ENCODE data around the gene RGS2.

DNA sequence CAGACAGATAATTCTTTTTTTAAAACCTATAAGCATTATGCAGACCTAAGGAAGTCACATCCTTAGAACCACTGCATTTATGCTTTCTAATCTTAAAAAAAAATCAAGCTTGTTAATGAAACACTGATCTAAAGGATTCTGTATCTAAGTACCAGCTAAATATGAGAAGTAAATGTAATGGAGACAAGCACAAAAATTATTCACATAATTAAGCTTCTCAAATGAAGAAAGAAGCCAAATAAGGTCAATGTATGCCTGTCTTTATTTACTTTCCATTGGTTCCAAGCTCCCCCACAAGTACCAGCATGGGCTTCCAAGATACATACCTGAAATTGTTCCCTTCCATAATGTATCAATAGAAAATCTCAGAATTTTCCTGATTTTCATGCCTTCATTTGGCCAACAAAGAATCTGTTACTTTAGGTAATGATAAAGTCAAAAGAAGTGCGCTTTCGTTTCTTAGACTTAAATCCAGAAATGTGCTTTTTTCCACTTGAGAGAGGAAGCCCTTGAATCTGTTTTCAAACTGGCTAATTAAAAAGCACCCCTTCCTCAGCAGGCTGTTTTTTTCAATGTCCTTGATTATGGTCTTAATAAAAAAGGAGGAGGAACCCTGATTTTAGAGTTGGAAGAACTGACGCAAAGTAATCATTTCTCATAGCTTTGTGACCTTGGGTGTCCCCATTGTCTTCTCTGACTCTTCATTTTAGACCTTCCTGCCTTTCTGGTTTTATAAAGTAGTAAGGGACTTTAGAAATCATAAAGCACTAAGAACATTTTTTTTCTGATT, 3.8 kb downstream of the RGS2 start:
- TF ChIP-seq CTCF (IDR thresholded peaks at IDR 0.05), result no peak
- no peak for TF ChIP-seq RCOR1 (IDR thresholded peaks at IDR 0.05; ENCODE audit: low read length)
- TF ChIP-seq RAD21 (IDR thresholded peaks at IDR 0.05; ENCODE audit: low read length), result no peak
- no peak for TF ChIP-seq MAX (IDR thresholded peaks at IDR 0.05; ENCODE audit: low read depth)
- no peak for TF ChIP-seq MEF2A (IDR thresholded peaks at IDR 0.05; ENCODE audit: borderline replicate concordance, low read depth)
- no peak for TF ChIP-seq EP300 (IDR thresholded peaks at IDR 0.05; ENCODE audit: borderline replicate concordance in 1 of 2, low read depth in 1 of 2, low read length in 1 of 2)
- TF ChIP-seq TAF1 (IDR thresholded peaks at IDR 0.05; ENCODE audit: borderline replicate concordance, low read depth, low read length), result no peak
- TF ChIP-seq RFX5 (IDR thresholded peaks at IDR 0.05; ENCODE audit: low read length), result no peak
- no peak for TF ChIP-seq POLR2AphosphoS5 (IDR thresholded peaks at IDR 0.05; ENCODE audit: low read depth, low read length)
- TF ChIP-seq GABPA (IDR thresholded peaks at IDR 0.05; ENCODE audit: low read depth), result no peak
- no peak for TF ChIP-seq PBX3 (IDR thresholded peaks at IDR 0.05)
- TF ChIP-seq MXI1 (IDR thresholded peaks at IDR 0.05; ENCODE audit: low read depth, low read length), result no peak
- no peak for TF ChIP-seq TCF12 (IDR thresholded peaks at IDR 0.05)
- TF ChIP-seq SMC3 (IDR thresholded peaks at IDR 0.05; ENCODE audit: low read depth, low read length), result no peak
